Endothelial cell of umbilical vein (primary cell): ENCODE data around the gene DUS2.

Experiments used
- CTCF ChIP-seq, 2 donors: IDR thresholded peaks; 1 replicate in 1 of 2; 2 replicates in 1 of 2; pipeline ENCODE4 v1.5.1; 2011; ENCODE audit warnings: low read length in 2 of 2, mild to moderate bottlenecking in 2 of 2, moderate library complexity in 2 of 2, control low read depth in 1 of 2, inconsistent platforms in 1 of 2, low read depth in 1 of 2; ENCODE audit not compliant: insufficient read depth in 1 of 2; ENCODE audit errors: extremely low read depth in 1 of 2
- EZH2 ChIP-seq: IDR thresholded peaks from 2 replicates; pipeline ENCODE4 v1.6.1; 2012; ENCODE audit warnings: borderline replicate concordance, low read depth, mild to moderate bottlenecking, moderate library complexity, low read length, inconsistent platforms; ENCODE audit not compliant: severe bottlenecking
- GATA2 ChIP-seq: IDR thresholded peaks from 2 replicates; pipeline ENCODE4 v1.7.0; 2011; ENCODE audit warnings: low read depth, mild to moderate bottlenecking, moderate library complexity, mixed read lengths, low read length; ENCODE audit not compliant: insufficient read length, insufficient read depth
- JUN ChIP-seq: IDR thresholded peaks from 2 replicates; pipeline ENCODE4 v1.6.1; 2011; ENCODE audit warnings: borderline replicate concordance, low read depth; ENCODE audit not compliant: insufficient read length, insufficient read depth
- MAX ChIP-seq: IDR thresholded peaks from 2 replicates; pipeline ENCODE4 v1.6.1; 2011; ENCODE audit not compliant: insufficient read depth, insufficient read length
- POLR2A ChIP-seq: IDR thresholded peaks from 2 replicates; pipeline ENCODE4 v1.6.1; 2012; ENCODE audit warnings: low read depth, mild to moderate bottlenecking, control low read depth, low read length
- POLR2AphosphoS5 ChIP-seq: IDR thresholded peaks from 2 replicates; pipeline ENCODE4 v1.6.1; 2012; ENCODE audit warnings: low read depth, mild to moderate bottlenecking, control low read depth, low read length, moderate library complexity; ENCODE audit not compliant: insufficient read depth

- TF ChIP-seq CTCF (IDR thresholded peaks at IDR 0.05; ENCODE audit: extremely low read depth in 1 of 2, insufficient read depth in 1 of 2, low read depth in 1 of 2, low read length in 2 of 2) = no peak
- TF ChIP-seq POLR2AphosphoS5 = no peak
- no peak for TF ChIP-seq POLR2A
- no peak for TF ChIP-seq EZH2
- no peak for TF ChIP-seq MAX
- TF ChIP-seq JUN = no peak
- TF ChIP-seq GATA2 = no peak
Measured at GRCh38 chr16:68077866-68078700, 55.0 kb downstream of the DUS2 start.
